GM21381 (cell line): Measurements from ENCODE around the gene TMEM218.

ENCODE experiments used
- ATAC-seq: cut with Tn5 transposase; IDR thresholded peaks from one replicate; pipeline ENCODE4 v1.9.1; 2021; ENCODE audit warnings: mild to moderate bottlenecking, moderate library complexity; ENCODE audit not compliant: unreplicated experiment

The TMEM218 gene

GRCh38 chr11:125111343-125112207 lies at the start of gene TMEM218:
TMEM218 (minus strand) TSS chr11:125111626; CDS start chr11:125102241, 9,385 bp downstream.
- peak; percentile 97 for ATAC-seq

DNA sequence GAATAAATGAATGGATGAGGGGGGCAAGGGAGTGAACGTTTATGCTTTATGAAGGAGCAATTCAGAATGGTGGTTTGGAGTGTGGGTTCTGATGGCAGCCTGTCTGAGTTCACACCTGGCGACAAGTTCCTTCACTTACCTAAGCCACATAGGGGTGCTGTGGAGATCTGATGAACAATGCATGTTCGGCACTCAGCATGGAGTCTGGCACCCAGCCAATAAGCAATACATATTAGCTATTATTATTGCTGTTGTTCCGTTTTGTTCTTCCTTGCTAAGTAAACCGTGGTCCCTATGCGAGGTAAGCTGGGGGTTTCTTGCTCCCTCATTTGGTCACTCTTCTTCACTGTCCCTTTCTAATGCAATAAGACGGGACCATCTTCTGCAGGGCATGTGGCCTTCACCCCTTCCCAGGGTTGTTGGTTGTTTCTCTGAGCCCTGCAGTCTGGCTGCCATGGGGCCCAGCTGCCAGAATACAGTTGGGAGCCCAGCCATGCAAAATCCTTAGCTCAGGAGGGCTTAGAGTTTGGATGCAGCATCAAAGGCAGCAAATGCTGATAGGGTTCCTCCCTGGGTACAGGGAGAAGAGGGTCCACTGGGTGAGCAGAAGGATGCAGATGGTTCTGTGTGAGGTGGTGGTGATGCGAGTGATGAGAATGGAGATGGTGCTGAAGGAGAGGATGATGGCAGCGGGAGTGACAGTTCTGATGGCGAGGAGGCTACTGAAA lies 46.7 kb upstream of the TMEM218 start:
- no peak for ATAC-seq

DNA sequence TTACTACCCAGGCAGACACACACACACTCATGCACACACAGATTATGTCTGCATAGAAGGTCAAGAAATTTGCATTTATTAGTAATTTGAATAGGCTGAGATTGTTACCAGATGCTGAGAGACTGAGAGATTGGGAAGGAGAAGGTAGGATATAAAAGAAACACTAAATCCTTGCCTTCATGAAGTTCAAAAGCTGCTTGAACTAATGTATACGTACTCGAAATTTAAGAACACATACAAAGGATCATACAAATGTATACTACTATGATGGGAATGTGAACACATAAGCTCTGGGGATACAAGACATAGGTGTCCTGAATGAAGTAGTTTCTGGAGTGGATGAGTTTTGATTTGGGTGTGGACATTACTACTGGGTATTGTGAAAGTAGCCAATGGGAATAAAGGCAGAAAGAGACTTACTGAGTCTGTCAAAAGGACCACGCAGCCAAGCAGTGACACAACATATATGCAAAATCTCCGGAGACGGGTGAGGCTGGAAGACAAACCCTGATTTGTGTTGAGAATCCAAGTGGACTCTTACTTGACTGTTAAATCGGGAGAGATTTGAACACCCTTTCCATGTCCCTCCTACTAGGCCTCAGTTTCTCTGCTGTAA lies 45.8 kb upstream of the TMEM218 start:
- no peak for ATAC-seq

GRCh38 chr11:125156346-125157117 lies 45.1 kb upstream of the TMEM218 start:
- ATAC-seq, result no peak

DNA sequence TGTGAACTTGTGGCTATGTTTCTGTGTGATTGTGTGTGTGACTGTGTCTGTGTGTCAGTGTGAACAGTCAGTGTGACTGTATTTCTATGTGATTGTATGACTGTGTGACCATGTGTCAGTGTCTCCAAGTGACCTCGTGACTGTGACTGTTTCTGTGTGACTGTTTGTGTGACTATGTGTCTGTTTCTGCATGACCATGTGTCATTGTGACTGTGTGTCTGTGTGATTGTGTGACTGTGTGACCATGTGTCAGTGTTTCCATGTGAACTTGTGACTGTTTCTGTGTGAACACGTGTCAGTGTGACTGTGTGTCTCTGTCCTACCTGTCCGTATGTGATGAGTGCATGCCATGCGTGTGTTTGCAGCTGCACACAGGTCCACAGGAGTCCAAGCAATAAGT lies 44.3 kb upstream of the TMEM218 start:
- ATAC-seq, result no peak

- ATAC-seq, result no peak
These were observed 43.6 kb upstream of the TMEM218 start for GRCh38 chr11:125155100-125155444.

GRCh38 chr11:125154378-125155099 lies 43.1 kb upstream of the TMEM218 start:
- ATAC-seq, result no peak

DNA sequence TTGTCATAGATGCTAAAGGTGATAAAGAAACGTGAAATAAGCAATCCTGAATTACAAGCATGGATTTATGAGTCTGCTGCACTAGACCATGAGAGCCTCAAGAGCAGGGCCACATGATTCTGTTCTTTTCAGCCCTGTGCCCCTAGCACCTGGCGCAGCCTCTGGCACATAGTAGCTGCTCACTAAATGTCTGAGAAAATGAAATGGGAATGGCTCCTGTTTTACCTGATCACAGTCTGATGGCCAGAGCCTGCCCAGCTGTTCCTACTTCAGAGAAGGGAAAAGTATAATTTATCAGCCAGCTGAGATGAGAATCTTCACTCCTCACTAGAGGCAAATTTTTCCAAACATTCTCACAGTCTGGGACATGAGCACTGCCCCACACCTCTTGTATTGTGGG lies 42.4 kb upstream of the TMEM218 start:
- ATAC-seq, result no peak

- ATAC-seq, result no peak
These were observed 37.3 kb upstream of the TMEM218 start for GRCh38 chr11:125148743-125149142.

GRCh38 chr11:125148011-125148410 lies 36.6 kb upstream of the TMEM218 start:
- ATAC-seq, result no peak

GRCh38 chr11:125147280-125147679 lies 35.9 kb upstream of the TMEM218 start:
- ATAC-seq, result no peak

GRCh38 chr11:125146232-125146631 lies 34.8 kb upstream of the TMEM218 start:
- no peak for ATAC-seq

DNA sequence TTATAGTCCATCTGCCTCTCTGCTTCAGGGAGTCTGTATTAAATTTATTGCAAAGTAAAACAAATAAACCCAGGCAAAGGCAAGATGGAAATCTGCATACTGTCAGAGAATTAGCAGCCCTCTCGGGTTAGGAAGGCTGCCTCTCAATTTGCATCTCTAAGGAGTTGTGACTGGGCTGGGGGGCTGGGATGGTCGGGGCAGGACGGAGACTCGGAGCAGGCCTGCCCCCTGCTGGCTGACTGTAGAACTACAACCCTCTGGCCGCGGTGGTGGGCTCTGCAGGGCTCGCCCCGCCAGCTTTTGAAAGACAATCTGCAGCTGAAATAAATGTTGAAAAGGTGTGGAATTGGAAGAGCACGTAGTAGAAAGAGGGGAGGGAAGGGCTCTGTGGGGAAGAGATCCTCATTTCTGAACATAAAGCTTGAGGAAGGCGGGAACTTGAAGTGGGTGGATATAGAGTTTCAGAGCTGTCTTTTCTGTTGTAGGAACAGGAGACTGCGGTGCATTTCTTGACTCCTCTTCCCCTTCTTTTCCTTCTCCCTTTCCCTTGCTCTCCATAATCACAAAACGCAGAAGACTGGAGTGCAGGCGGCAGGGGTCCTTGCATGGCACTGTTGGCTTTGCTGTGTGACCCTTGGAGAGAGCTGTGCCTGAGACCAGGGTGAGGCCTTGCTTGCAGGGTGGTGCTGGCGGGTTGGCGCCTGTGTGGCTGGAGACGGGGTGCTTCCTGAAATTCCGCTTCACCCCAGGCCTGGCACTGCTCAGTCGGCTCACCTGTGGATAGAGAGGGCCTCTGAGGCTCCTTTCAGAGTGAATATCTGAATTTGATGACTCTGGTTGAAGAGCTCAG lies 30.5 kb upstream of the TMEM218 start:
- peak; percentile 85 for ATAC-seq

GRCh38 chr11:125141178-125141577 lies 29.8 kb upstream of the TMEM218 start:
- ATAC-seq, result peak; percentile 15

GRCh38 chr11:125140233-125140632 lies 28.8 kb upstream of the TMEM218 start:
- no peak for ATAC-seq

DNA sequence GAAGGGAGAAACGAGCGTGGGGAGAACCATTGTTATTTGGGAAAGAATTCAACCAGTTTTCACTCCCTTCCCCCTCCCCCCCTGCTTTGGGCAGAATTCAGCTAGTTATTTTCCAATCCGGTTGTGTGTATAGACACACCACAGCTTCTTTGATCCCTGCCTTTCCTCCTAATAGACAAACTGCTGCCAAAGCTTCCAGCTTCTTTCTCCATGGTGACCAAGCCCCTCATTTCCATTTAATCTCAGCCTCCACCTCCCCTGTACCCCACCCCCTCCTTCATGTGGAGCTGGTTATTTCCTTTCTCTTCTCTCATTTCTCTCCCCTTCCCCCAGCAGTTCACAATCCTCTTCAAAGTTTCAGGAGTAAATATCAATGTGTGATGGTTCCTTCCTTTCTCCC lies 28.4 kb upstream of the TMEM218 start:
- no peak for ATAC-seq

GRCh38 chr11:125138966-125139365 lies 27.5 kb upstream of the TMEM218 start:
- no peak for ATAC-seq

DNA sequence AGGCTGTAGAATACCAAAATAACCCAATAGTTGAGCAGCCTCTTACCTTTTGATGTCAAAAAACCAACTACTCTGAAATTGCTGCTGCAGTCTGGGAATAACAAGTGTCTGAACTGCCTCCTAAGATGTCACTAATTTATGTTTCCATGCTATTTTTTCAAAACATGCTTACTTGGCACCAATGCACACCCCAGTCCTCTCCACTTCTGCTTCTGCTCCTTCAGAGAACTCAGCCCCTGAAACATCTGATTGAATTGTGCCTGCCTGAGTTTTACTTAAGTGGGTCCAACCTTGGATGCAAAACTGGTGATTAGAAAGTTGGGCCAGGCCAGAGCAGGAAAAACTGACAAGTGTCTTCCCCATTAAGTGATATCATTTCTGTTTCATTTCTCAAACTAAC lies 24.6 kb upstream of the TMEM218 start:
- ATAC-seq, result no peak

- no peak for ATAC-seq
These were observed 21.2 kb upstream of the TMEM218 start for GRCh38 chr11:125132596-125132995.
